Measurements from ENCODE around the gene TAAR5.
"Not testable (repeated sequence)": the region's sequence is repeated elsewhere in the genome, so short reads cannot be mapped to it uniquely, and the experiment has no call there.

TAAR5 gene

DNA sequence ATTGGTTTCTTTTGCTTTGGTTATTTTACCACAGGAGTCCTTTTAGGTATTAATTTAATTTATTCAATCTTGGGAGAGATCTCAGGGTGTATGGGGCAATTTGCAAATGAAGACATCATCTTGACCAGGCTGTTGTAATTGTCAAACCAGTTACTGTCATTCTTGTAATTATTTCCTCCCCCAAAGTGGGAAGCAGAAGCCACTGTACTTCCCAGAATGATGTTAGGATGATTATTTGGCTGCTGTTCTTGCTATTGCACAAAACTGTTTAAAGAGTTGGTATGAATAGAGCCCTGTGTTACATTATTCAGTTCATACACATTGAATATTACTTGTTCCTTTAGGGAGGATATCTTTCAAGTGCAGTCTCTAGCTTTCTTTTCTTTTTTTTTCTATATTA, 17.8 kb downstream of the TAAR5 start:
- in situ Hi-C loops (cut with HindIII; ENCODE audit: low sequenced_read_pairs) = no loop called here

DNA sequence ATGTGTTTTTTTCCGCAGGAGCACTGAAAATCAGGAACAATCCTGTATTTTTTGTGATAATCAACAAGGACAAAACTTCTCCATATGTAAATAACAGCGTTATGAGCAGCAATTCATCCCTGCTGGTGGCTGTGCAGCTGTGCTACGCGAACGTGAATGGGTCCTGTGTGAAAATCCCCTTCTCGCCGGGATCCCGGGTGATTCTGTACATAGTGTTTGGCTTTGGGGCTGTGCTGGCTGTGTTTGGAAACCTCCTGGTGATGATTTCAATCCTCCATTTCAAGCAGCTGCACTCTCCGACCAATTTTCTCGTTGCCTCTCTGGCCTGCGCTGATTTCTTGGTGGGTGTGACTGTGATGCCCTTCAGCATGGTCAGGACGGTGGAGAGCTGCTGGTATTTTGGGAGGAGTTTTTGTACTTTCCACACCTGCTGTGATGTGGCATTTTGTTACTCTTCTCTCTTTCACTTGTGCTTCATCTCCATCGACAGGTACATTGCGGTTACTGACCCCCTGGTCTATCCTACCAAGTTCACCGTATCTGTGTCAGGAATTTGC, 19.2 kb downstream of the TAAR5 start, which contains the start of gene TAAR6:
TSS of gene TAAR6 (plus strand) at position 102 of the 557 bp plus-strand sequence. CDS start at position 102, 0 bp downstream.
- in situ Hi-C loops (cut with HindIII; ENCODE audit: low sequenced_read_pairs) = no loop called here

DNA sequence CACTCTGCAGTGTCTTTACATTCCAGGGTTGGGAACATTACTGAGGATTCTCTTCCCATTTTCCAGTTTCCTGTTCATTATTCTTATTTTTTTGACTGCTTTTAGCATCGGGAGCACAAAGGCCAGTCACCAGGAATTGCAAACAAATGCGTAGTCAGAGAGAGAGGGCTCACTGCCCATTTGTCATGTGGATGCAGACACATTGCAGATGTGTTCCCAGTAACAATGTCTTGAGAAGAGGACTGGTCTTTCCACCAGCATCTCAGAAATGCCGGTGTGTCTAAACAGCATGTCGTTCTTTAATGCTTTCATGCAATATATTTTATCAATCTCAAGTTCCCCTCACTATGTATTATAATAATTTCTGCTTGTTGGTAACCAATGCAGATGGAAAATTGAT, 20.4 kb downstream of the TAAR5 start:
- in situ Hi-C loops (cut with HindIII; ENCODE audit: low sequenced_read_pairs) = no loop called here

DNA sequence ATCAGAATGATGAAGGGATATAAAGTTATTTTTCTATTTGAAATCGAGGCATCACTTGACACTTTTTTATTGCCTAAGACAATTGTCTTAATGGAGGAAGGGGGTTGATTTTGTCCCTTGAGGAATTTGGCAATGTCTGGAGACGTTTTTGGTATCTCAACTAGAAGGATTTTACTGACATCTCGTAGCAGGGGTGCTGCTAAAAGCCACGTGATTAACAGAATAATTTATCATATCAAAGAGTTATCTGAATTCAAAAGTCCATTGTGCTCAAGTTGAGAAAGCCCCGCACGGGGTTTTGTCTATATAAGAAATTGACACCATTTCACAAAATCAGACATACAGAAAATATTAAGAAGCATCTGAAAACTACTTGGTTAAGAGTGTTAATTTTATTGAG, 20.9 kb downstream of the TAAR5 start:
- in situ Hi-C loops (cut with HindIII; ENCODE audit: low sequenced_read_pairs) = no loop called here

DNA sequence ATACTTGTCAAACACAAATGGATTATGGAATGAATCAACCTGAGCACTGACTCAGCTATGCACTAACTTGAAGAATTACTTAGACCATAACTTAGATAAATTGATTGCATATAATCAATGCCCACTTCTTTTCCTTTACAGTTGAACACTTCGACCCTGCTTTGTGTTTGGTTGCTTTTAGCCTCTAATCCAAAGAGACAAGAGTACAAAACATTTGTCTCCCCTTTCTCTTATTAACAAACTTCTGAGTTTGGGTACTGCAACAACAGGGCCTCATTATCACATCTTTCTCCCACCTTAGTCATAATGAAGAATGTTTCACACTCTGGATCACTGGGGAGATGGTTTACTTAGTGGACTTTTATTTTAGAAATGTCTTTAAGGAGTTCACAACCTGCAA, 22.0 kb downstream of the TAAR5 start:
- in situ Hi-C loops (cut with HindIII; ENCODE audit: low sequenced_read_pairs) = no loop called here

DNA sequence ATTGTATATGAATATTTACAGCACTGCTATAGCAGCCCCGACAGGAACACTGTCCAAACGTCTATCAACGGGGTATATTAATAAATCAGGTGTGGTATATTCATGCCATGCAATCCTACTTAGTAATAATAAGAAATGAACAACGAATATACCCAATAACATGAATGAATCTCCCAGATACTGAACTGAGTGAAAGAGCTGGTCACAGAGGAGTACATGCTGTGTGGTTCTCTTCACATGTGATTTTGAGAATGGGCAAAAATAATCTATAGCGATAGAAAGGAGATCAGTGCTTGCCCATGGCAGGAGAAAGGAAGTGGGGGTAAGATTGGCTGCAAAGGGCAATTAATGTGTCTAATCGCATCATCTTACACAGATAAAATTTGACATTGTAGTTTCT, 23.1 kb downstream of the TAAR5 start:
- in situ Hi-C loops (cut with HindIII; ENCODE audit: low sequenced_read_pairs) = no loop called here

DNA sequence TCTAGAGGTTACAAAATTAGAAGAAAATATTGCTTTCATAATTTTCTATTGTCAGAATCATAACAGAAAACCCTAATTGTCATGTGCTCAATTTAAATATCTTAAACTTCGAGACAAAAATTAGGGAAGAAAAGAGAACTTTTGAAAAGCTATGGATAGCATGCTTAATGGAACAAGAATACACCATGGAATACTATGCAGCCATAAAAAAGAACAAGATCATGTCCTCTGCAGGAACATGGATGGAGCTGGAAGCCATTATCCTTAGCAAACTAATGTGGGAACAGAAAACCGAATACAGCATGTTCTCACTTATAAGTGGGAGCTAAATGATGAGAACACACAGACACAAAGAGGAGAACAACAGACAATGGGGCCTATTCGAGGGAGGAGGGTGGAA, 29.5 kb downstream of the TAAR5 start:
- in situ Hi-C loops (cut with HindIII; ENCODE audit: low sequenced_read_pairs) = not testable (repeated sequence)

DNA sequence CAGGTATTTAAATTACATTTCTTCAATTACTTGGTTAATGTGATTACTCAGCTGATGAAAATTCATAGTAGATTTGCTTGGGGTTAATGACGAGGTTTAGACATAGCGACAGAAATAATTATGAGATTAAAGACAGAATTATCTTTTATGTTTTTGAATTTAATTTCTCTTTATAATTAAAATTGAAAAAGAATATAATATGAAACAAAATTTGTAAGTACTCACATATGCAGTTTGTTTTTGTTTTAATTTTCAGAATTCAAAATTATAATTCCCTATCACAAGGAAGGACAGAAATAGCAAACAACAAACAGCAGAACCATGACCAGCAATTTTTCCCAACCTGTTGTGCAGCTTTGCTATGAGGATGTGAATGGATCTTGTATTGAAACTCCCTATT, 37.2 kb downstream of the TAAR5 start, which contains the start of gene TAAR8:
TSS of gene TAAR8 (plus strand) at position 301 of the 400 bp plus-strand sequence. CDS start at position 322, 21 bp downstream.
- in situ Hi-C loops (cut with HindIII; ENCODE audit: low sequenced_read_pairs) = no loop called here

DNA sequence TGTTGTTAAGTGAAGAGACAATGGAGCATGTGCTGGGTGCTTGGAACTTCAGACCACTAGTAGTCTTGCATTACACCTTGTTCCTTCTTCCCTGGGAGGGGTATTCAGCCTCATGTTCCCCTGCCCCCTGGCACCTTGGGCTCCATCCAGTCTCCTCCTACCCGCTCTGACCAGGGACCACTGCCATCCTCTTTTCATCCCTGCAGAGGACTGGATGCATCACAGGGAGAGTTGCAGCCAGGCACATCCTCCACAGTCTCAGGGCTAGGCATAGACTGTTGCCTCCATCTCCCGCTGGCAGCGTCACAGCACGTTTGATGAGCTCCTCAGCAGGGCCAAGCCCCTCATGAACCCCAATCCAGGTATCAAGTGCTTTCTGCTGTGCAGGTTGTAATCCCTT, 38.3 kb downstream of the TAAR5 start:
- in situ Hi-C loops (cut with HindIII; ENCODE audit: low sequenced_read_pairs) = no loop called here

DNA sequence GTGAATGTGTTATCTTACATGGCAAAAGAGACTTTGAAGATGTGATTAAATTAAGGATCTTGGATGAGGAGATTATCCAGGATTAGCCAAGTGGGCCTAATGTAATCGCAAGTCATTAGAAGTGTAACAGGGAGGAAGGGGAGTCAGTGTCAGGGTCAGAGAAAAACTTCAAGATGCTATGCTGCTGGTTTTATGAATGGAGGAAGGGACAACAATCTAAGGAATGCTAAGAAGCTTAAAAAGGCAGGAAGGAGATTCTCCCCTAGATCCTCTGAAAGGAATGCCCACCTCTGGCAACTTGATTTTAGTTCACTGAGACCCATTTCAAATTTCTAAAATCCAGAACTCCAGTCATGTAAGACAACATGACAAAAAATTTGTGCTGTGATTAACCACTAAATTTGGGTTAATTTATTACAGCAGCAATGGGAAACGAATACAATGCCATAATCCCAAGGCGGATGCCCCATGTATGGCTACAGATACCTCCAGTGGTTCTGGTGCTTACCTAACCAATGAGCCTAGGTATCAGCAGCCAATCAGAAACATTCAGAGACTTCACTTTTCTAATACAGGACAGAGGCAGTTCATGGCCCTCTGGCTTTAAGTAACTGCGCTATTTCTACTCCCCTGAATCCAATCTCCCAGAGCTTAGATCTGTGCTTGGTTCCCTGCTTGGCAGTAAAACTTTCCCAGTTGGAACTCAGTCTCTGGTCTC, 40.6 kb downstream of the TAAR5 start:
- in situ Hi-C loops (cut with HindIII; ENCODE audit: low sequenced_read_pairs) = no loop called here

DNA sequence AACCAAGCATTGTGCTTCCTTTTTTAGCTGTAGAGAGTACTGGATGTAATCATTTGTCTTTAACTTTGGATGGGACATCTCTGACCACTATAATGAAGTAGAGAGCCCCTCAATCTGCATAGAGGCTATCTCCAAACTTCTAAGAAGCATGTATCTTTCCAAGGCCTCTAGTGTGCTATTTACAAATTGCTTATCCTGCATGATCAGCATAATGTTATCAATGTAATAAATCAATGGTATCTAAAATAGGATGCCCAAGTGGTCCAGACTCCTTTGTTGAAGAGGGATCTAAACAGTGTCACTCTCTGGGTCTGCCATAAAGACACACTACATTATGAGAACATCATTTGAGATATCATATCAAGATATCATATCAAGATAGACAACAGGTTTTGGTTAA, 44.7 kb downstream of the TAAR5 start:
- in situ Hi-C loops (cut with HindIII; ENCODE audit: low sequenced_read_pairs) = no loop called here

Data from DLD1 (cell line).